Activated CD4-positive, alpha-beta T cell treated with anti-CD3 and anti-CD28 coated beads for 24 hours (primary cell): Measurements from ENCODE around the gene NCKAP5.
"Not testable (repeated sequence)": the region's sequence is repeated elsewhere in the genome, so short reads cannot be mapped to it uniquely, and the experiment has no call there.

Source experiments
- DNase-seq, 2 donors: peaks; one replicate each; pipeline ENCODE4 v3.0.0-alpha.2; 2020; ENCODE audit warnings: low read depth in 2 of 2

The NCKAP5 gene

DNA sequence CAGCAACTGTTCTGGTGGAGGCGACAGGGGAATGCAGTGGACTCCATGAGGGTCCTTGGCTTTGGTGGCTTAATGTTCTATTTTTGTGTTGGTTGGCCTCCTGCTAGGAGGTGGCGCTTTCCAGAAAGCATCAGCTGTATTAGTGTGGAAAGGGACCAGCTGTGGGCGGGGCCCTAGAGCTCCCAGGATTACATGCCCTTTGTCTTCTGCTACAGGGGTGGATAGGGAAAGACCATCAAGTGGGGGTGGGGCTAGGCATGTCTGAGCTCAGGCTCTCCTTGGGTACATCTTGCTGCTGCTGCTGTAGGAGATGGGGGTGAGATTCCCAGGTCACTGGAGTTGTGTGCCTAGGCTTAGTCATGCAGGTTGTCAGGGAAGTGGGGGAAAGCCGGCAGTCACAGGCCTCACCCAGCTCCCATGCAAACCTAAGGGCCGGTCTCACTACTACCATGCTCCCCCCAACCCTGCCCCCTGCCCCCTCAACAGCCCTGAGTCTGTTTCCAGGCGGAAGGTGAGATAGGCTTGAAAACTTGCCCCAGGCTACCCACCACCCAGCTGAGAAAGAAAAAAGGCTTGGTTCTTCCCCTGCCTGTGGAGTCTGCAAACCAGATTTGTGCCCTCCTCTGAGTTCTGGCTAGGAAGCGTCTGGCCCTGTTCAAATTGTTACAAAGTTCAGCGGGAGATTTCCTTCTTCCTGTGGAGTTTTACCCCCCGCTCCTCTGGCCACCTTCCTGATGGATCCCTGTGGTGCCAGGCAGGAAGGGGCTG lies 756.9 kb downstream of the NCKAP5 start:
- no peak for DNase-seq

DNA sequence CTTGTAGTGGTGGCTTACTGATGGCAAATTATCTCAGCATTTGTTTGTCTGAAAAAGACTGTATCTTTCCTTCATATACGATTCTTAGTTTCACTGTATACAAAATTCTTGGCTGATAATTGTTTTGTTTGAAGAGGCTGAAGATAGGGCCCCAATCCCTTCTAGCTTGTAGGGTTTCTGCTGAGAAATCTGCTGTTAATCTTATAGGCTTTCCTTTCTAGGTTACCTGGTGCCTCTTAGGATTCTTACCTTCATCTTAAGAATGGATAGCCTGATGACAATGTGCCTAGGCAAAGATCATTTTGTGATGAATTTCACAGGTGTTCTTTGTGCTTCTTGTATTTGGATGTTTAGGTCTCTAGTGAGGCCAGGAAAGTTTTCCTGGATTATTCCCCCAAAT lies 758.3 kb downstream of the NCKAP5 start:
- not testable (repeated sequence) for DNase-seq

DNA sequence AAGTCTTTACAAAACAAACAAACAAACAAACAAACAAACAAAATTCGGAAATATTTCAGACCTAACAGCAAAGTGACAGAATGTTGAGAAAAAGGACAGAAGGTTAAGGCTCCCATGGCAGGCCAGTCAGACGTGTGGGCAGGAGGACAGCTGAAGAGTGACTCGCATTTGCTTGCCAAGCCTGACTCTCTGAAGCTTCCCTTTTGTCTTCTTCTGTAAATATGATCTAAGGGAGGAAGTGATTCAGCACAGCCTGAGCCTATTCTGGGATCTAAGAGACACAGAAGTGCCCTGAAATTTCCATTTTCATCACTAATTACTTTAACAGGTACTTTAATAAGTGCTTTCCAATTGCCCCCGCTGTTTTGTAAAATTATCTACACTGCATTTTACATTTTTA lies 764.2 kb downstream of the NCKAP5 start:
- DNase-seq = no peak

DNA sequence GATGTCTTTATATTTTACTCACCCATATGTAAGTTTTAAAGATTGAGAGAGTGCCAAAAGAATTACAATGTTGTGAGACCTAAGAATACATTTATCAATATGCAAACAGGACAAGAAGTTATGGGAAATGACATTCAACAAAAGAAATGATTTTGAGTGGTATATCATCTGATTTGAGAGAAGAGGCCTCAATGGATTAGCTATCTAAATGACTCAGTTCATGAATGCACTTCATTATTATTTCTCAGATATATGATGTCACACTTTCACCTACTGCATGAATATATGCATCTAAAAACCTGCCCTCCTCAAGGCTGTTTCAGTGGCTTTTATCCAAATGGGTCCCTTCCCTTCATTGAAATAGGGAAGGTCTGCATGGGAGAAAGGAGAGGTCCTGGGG lies 769.9 kb downstream of the NCKAP5 start:
- no peak for DNase-seq

GRCh38 chr2:132797556-132797955 lies 770.7 kb downstream of the NCKAP5 start:
- DNase-seq = no peak

GRCh38 chr2:132797071-132797470 lies 771.2 kb downstream of the NCKAP5 start:
- no peak for DNase-seq

DNA sequence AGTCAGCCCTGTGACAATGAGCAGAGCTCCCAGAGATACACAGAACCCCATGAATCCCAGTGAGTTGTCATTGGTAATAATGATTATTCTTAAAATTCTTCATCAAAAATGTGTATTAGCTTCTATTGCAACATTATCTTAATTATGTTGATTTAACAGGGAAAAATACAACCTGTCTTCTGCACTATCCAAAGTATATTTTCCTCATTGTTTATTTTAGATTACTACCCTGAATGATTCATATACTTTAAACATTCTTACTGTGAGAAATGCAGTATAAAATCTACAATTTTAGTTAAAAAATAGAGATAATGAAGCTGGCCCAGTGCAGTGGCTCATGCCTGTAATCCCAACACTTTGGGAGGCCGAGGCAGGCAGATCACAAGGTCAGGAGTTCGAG lies 773.0 kb downstream of the NCKAP5 start:
- DNase-seq = no peak

- DNase-seq = no peak
Measured at GRCh38 chr2:132793532-132793931, 774.7 kb downstream of the NCKAP5 start.

GRCh38 chr2:132790207-132790785 lies 778.0 kb downstream of the NCKAP5 start:
- no peak for DNase-seq

DNA sequence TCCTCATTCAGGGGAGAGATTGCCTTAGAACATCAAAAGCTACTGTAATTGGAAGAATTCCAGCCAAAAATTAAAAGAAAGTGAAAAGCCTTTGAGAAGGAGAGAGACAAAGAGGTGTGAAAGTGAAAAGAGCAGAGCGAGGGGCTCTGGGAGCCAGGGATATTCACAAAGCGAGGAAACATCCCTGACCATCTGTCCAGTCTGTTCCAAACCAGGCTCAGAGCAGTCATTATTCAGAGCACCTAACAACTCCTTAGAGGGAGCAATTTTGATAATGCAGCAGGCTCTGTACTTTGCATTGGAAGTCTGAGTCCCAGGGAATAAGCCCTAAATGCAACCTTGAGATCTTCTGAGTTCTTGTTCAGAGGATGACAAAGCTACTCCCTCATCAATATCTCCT lies 779.2 kb downstream of the NCKAP5 start:
- DNase-seq = no peak

DNA sequence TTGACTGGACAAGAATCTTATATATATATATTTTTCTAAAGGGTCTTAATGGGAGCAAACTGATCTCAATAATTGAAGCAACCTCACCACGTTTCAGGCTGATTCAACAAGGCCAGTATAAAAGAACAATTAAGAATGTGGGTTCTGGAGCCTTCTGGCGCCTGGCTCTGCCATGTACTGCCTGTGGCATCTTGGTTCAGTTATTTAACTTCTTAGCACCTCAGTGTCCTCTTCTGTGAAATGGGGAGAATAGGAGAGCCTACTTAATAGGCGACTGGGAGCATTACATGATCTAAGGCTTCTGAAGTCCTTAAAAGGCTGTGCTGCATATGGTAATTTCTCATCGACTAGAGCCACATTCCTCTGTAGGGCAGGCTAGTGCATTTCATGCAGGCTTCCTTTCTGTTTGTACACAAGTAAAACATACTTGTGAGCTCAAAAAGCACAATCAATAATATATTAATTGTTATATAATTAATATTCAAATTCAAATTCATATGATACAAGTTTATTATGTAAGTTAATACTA lies 779.9 kb downstream of the NCKAP5 start:
- no peak for DNase-seq

GRCh38 chr2:132783883-132784282 lies 784.4 kb downstream of the NCKAP5 start:
- DNase-seq = no peak

DNA sequence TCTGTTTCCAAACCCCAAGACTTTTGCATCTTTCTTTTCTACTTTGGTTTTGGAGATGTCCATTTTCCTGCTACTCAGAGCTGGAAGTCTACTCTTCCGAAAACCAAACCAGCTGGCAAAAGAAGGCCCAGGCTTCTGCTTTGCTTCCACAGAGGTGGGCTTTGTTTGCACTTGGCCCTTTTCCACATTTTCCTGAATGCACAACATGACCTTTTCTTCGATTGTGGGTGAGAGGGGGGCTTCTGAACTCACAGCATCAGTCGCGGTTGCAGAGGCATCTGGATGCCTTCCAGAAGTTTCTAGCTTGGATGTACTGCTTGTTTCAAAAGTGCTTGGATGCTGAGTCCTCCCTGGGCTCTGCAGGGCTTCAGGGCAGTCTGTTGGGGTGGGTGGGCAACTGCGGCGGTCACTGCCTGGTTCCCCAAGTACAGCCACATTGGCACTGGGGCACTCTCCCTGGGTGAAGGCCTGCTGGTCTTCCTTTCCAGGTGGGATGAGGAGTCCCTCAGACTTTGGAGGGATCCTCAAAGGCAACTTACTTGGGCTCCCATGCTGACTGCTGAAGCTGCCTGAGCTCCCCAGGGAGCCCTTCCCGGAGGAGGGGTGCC lies 786.0 kb downstream of the NCKAP5 start:
- DNase-seq = no peak

GRCh38 chr2:132780651-132781050 lies 787.6 kb downstream of the NCKAP5 start:
- DNase-seq = no peak

DNA sequence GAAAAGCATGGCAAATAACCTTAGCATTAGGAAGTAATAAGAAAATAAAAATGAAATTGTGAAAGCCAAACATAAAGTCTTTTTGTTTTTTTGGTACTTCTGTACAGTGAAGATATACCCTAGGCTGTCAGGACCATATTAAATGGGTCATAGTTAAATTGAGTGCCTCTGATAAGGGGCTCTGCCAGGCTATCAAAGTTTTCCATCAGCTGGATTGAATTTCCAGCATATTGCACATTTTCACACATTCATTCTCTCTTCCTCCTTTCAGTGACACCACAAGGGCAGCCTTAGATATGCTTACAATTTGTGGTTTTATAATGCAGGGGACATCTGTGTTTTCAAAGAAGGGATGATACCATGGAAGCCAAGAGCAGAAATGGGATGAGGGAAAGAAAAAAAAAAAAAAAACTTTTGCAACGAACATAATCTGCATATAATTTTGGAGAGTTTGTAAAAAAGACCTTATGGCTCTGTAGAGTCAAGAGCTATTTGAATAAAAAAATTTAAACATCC lies 789.0 kb downstream of the NCKAP5 start:
- DNase-seq = no peak

DNA sequence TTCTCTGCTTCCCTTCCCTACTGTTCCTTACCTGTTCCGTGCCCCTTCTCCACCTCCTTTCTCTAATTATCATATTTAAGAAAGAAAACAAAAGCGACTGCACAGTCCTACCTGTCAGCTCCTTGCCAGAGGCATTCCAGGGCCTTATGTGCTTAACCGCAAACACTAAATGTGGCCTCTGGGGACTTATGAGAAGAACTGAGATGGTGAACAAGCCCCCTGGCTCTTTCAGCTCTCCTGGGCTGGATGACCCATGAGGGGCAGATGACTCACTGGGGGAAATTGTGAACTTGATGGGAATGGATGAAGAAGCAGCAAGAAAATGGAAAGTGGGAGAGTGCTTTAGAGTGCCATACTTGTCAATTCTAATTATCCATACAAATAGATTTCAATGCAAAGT lies 792.0 kb downstream of the NCKAP5 start:
- DNase-seq = no peak

DNA sequence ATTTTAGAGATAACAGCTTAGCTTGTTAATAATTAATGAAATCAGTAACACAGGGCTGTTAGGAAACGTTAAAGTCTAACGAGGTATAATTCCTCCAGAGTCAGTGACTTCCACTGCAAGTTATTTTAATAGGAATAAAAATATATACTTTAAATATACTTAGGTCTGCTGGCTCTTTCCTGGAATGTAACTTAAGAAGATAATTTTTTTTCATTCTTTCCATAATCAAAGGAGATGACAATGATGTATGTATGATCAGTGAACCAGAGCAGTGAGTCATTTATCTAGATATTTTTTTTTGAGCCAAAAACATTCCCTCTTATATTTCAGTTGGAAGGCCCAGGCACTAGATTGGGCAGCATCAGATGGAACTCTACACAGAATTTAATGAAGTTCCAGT lies 794.1 kb downstream of the NCKAP5 start:
- no peak for DNase-seq

- no peak for DNase-seq
Measured at GRCh38 chr2:132773331-132773730, 794.9 kb downstream of the NCKAP5 start.

- no peak for DNase-seq
Measured at GRCh38 chr2:132772340-132772739, 795.9 kb downstream of the NCKAP5 start.

GRCh38 chr2:132766573-132766972 lies 801.7 kb downstream of the NCKAP5 start:
- DNase-seq = no peak

DNA sequence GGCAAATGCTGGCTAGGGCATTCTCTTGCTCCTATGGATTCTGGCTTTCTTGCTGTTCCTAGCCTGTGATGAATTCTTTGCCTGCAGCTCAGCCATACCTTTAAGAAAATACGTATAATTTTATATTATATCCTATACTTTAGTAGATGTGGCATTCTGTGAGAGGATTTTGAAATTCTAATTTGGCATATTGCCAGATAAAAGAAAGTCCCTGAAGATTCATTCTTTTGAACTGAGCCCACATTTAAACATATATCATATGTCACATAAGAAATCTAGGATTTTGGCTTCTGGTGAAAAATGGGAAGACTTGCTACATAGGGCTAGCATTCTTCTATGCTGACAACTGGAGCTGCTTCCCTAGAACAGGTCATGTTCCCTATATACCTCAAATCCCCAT lies 806.8 kb downstream of the NCKAP5 start:
- DNase-seq = no peak

DNA sequence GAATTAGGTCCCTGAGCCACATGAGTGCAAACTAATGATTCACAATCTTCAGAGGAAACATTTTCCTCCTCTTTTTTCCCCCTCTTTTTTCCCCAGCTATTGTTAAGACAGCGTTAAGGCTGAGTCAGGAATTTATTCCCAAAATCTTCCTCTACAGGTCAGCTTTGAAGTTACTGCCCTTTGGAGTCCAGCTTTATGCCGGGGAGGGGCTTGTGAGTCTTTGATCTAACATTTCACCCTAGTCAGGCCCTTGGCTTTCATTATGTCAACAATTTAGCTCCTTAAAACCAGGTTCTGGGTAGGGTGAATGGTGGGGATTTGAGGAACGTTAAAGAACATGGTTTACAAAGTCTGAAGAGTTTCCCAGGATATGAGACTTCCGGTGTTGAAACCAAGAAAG lies 807.3 kb downstream of the NCKAP5 start:
- DNase-seq = no peak

- DNase-seq = no peak
Measured at GRCh38 chr2:132760405-132760804, 807.9 kb downstream of the NCKAP5 start.
